ES-I3 (cell line): ENCODE data around the gene PAPPA2.
"Not testable (repeated sequence)": the region's sequence is repeated elsewhere in the genome, so short reads cannot be mapped to it uniquely, and the experiment has no call there.

Experiments
- H3K36me3 ChIP-seq: 2 replicates; pipeline ENCODE4 v1.6.1; 2013; ENCODE audit warnings: mild to moderate bottlenecking, low read length, control low read depth, moderate library complexity; ENCODE audit not compliant: insufficient read depth
- H3K4me1 ChIP-seq: 2 replicates; pipeline ENCODE4 v1.6.1; 2013; ENCODE audit warnings: mild to moderate bottlenecking, control low read depth, low read length; ENCODE audit not compliant: insufficient read depth
- H3K9ac ChIP-seq: 2 replicates; pipeline ENCODE4 v1.6.1; 2013; ENCODE audit warnings: low read depth, mild to moderate bottlenecking, low read length, moderate library complexity
- H3K9me3 ChIP-seq: 2 replicates; pipeline ENCODE4 v1.6.1; 2013; ENCODE audit warnings: mild to moderate bottlenecking, low read length, moderate library complexity; ENCODE audit not compliant: control insufficient read depth, insufficient read depth

PAPPA2 gene

DNA sequence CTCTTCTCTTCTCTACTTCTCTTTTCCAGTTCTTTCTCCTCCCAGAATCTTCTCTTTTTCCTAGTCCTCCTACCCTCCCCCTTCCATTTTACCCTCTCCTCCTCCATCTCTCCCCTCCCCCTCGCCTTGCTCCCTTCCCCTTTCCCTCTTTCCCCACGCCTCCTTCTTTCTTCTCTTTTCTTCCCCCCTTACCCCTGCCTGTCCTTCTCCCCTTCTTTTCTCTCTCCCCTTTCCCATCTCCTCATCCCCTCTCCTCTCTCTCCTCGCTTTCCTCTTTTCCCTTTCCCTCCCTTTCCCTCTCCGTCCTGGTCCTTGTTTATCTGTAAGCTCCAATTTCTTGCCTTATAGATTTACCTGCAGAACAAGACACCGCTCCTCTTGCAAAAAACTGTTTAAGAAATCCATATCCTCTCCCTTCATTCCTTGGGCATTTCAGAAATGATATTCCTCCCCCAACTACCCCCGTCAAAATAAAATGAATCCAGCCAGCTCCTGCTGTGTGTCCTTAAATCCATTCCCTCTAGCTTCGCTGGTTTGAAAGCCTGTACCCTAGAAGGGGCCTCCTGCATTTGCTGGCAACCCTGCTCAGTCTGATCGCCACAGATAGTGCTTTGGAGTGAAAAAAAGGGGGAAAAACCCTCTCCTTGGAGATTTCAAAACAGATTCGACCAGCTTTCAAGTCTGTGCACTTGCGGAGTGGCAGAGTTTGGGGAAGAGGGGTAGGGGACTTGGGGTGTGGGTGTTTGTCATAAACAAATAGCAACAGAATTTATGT lies 89.4 kb downstream of the PAPPA2 start:
- no peaks in the 10 kb centered on the region for H3K36me3 ChIP-seq
- H3K4me1 ChIP-seq: peaks cover 5% of the 10 kb centered on the region; the same call in 1 of the 2 replicates
- H3K9me3 ChIP-seq: no peaks in the 10 kb centered on the region
- H3K9ac ChIP-seq: peak overlapping the region; percentile 53; the same call in 1 of the 2 replicates

DNA sequence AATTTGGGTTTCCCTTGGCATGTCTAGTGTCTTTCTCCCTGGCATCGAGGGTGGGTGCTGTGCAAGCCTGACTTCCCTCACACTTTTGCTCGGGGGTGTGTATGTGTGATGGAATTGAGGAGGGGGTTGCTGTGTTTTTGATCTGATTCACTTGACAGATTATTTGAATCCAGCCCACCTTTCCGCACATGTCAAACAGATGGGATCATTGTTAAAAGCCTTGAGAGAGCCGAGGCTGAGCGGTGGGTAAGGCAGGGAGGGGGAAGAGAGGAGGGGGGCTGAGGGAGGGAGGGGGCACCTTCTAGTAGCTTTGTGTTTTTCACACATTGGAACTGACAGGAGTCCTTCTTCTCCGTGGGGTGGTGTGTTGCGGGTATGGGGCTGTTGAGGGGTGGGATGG lies 90.0 kb downstream of the PAPPA2 start:
- Histone ChIP-seq H3K9me3 (no peaks in the 10 kb centered on the region), H3K4me1 (peaks cover 5% of the 10 kb centered on the region; the same call in 1 of the 2 replicates), H3K36me3 (no peaks in the 10 kb centered on the region), H3K9ac (peak overlapping the region; percentile 53; the same call in 1 of the 2 replicates)

DNA sequence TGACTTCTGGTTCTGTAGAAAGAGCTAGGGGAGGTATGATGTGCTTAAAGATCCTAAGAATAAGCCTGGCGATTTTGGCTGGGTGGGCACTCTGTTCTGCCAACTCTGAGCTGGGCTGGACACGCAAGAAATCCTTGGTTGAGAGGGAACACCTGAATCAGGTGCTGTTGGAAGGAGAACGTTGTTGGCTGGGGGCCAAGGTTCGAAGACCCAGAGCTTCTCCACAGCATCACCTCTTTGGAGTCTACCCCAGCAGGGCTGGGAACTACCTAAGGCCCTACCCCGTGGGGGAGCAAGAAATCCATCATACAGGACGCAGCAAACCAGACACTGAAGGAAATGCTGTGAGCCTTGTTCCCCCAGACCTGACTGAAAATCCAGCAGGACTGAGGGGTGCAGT lies 93.3 kb downstream of the PAPPA2 start:
- peaks cover 8% of the 10 kb centered on the region for H3K4me1 ChIP-seq
- no peaks in the 10 kb centered on the region for H3K9me3 ChIP-seq
- H3K36me3 ChIP-seq: no peaks in the 10 kb centered on the region
- H3K9ac ChIP-seq: no peak overlapping the region

DNA sequence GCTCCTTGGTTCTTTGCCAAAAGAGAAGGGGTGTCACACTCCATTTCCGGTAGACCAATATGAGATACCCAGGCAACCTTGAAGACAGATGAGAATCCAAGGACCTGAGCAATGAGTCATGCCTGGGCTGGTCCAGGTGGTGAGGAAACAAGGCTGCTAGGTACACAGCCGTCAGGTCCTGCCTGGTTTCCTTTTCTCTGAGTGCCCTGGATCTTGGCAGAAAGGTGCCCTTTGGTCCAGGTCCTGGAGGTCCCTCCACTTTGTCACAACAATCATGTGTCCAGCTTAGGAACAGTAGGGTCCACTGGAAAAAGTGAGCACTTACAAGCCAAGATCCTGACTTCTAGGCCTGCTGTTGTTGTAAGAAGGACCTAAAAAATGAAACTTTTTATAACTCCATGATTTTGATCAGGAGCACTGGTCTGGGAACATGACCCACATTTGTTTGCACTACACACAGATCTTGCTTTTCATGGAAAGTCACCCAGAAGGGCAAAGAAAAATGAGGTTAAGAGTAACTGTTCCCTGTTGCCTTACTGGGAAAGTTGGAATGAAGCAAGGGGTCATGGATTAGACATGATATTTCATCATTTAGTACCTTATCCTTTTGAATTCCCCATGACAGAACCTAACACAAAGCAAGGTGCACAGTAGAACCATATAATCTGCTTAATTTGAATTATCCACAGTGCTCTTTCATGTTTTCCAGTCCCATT lies 94.7 kb downstream of the PAPPA2 start:
- H3K9me3 ChIP-seq: no peaks in the 10 kb centered on the region
- peaks cover 8% of the 10 kb centered on the region for H3K4me1 ChIP-seq
- H3K36me3 ChIP-seq: no peaks in the 10 kb centered on the region
- no peak overlapping the region for H3K9ac ChIP-seq

DNA sequence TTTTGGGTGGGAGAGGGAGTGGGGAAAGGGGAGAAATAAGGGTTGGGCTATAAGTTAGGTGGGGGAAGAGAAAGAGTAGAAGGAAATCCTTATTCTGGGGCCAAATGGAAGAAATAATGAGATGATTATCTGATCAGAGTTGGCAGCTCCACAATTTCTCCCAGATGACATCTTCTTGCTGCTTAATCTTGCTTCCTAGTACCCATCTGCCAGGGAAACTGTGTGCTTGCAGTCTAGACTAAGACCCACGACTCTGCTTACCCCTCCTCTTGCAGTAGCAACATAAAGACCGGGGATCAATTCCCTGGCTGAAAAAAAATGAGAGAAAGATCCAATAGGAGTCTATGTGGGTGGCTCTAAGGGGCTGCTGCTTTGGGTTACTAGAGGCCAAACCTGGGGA lies 95.6 kb downstream of the PAPPA2 start:
- Histone ChIP-seq H3K36me3 (no peaks in the 10 kb centered on the region), H3K9me3 (no peaks in the 10 kb centered on the region), H3K4me1 (peaks cover 8% of the 10 kb centered on the region; the same call in 1 of the 2 replicates), H3K9ac (no peak overlapping the region)

- no peak overlapping the region for H3K9ac ChIP-seq
- H3K4me1 ChIP-seq: peaks cover 3% of the 10 kb centered on the region; the same call in 1 of the 2 replicates
- H3K9me3 ChIP-seq: no peaks in the 10 kb centered on the region
- H3K36me3 ChIP-seq: no peaks in the 10 kb centered on the region
Measured at GRCh38 chr1:176559474-176559873, 96.5 kb downstream of the PAPPA2 start.

- peaks cover 3% of the 10 kb centered on the region; the same call in 1 of the 2 replicates for H3K4me1 ChIP-seq
Measured at GRCh38 chr1:176559878-176560277, 96.9 kb downstream of the PAPPA2 start.

GRCh38 chr1:176560681-176561080 lies 97.7 kb downstream of the PAPPA2 start:
- Histone ChIP-seq H3K36me3 (no peaks in the 10 kb centered on the region), H3K9me3 (no peaks in the 10 kb centered on the region), H3K9ac (no peak overlapping the region), H3K4me1 (peaks cover 3% of the 10 kb centered on the region; the same call in 1 of the 2 replicates)

More at GRCh38 chr1:176559878-176560277, 96.9 kb downstream of the PAPPA2 start:
- H3K9ac ChIP-seq: no peak overlapping the region
- H3K36me3 ChIP-seq: no peaks in the 10 kb centered on the region
- H3K9me3 ChIP-seq: no peaks in the 10 kb centered on the region

DNA sequence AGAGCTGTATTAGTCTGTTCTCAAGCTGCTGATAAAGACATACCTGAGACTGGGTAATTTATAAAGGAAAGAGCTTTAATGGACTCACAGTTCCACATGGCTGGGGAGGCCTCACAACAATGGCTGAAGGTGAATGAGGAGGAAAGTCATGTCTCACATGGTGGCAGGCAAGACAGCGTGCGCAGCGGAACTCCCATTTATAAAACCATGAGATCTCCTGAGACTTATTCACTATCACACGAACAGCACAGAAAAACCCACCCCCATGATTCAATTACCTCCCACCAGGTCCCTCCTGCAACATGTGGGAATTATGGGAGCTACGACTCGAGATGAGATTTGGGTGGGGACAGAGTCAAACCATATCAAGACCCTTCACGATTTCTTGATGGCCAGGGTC lies 98.8 kb downstream of the PAPPA2 start:
- H3K4me1 ChIP-seq, H3K9me3 ChIP-seq, H3K36me3 ChIP-seq, H3K9ac ChIP-seq: not testable (repeated sequence)

DNA sequence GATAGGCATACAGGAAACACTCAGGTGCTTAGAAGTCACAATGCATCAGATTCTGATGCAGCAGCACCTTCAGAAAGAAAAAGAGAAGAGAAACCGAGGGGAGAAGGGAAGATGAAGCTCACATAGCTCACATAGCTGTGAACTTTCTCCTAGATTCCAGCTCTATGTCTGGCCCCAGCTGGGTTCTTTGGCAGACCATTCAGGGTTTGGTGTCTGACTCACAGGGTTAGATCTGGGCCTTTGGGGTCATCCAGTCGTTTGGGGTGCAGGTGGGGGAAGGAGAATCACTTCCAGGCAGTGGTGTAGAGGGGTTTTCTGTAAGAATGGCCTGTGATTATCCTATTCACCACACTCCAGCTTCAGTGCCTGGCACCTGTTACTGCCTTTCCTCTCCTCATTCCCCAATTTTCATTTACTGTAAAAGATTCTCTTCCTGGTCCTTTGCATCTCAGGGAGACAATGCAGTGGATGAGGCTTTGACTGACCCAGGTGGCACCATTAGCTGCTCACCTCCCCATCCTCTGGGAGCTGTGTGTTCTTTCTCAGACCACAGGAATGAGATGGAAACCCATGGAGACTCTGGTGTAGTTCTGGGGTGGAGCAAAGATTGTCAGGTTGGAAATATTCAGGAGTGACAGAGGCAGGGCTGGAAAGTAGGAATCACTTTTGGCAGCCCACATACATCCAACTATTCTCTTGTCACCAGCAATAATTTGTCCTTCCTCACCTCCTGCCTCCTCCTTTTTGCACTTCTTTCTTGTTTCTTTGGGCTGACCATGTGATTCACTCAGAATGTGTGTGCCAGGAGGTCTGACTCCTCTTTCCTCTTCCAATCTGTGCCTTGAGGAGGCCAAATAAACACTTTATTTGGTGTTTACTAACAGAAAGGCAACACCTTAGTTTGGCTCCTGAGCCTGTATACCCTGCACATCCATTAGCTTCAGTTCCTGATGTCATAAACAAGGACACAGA lies 103.3 kb downstream of the PAPPA2 start:
- Histone ChIP-seq H3K36me3 (no peaks in the 10 kb centered on the region), H3K9me3 (no peaks in the 10 kb centered on the region), H3K4me1 (0 out of 2 replicates have a peak, but pooled peaks cover 4% of the 10 kb centered on the region), H3K9ac (no peak overlapping the region)

- no peaks in the 10 kb centered on the region for H3K36me3 ChIP-seq
- no peak overlapping the region for H3K9ac ChIP-seq
- 0 out of 2 replicates have a peak, but pooled peaks cover 4% of the 10 kb centered on the region for H3K4me1 ChIP-seq
- no peaks in the 10 kb centered on the region for H3K9me3 ChIP-seq
Measured at GRCh38 chr1:176567190-176567794, 104.3 kb downstream of the PAPPA2 start.

DNA sequence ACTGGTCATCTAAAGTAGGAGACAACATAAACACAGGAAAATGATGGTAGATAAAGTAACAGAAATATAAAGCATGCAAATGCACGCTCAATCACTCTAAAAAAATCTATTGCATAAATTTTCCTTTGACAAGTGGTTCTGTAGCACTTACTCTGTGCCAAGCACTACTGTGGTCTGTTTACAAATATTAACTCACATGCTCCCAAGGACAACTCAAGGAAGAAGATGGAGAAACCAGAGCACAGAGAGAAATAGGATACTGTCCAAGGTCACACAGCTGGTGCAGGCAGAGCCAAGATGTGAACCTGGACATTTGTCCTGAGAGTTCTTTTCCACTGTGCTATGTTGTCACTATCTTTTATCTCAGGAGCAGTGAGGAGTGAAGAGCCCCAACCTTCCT lies 105.2 kb downstream of the PAPPA2 start:
- Histone ChIP-seq H3K36me3 (no peaks in the 10 kb centered on the region), H3K9me3 (no peaks in the 10 kb centered on the region), H3K4me1 (0 out of 2 replicates have a peak, but pooled peaks cover 4% of the 10 kb centered on the region), H3K9ac (no peak overlapping the region)

DNA sequence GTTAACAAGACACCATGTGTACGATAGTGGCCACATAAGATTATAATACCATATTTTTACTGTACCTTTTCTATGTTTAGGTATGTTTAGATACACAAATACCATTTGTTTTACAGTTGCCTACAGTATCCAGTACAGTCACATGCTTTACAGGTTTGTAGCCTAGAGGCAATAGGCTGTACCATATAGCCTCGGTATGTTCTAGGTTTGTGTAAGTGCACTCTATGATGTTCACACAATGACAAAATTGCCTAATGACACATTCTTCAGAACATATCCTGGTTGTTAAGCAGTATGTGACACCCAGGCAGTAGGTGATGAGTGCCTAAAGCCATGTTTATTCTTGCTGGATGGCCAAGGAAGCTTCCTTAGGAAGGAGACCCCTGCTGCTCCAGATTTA lies 111.8 kb downstream of the PAPPA2 start:
- no peaks in the 10 kb centered on the region for H3K4me1 ChIP-seq
- no peaks in the 10 kb centered on the region for H3K9me3 ChIP-seq
- H3K36me3 ChIP-seq: no peaks in the 10 kb centered on the region
- no peak overlapping the region for H3K9ac ChIP-seq

- Histone ChIP-seq H3K9me3 (no peaks in the 10 kb centered on the region), H3K9ac (no peak overlapping the region), H3K4me1 (no peaks in the 10 kb centered on the region), H3K36me3 (no peaks in the 10 kb centered on the region)
Measured at GRCh38 chr1:176575991-176576390, 113.0 kb downstream of the PAPPA2 start.
